GM21528 (cell line): ENCODE data around the gene PPP2R2D.
"Not testable (repeated sequence)": the region's sequence is repeated elsewhere in the genome, so short reads cannot be mapped to it uniquely, and the experiment has no call there.

Source experiments
- ATAC-seq: cut with Tn5 transposase; IDR thresholded peaks from one replicate; pipeline ENCODE4 v1.9.1; 2021; ENCODE audit warnings: mild to moderate bottlenecking, moderate library complexity; ENCODE audit not compliant: unreplicated experiment, low FRiP score

Gene PPP2R2D

DNA sequence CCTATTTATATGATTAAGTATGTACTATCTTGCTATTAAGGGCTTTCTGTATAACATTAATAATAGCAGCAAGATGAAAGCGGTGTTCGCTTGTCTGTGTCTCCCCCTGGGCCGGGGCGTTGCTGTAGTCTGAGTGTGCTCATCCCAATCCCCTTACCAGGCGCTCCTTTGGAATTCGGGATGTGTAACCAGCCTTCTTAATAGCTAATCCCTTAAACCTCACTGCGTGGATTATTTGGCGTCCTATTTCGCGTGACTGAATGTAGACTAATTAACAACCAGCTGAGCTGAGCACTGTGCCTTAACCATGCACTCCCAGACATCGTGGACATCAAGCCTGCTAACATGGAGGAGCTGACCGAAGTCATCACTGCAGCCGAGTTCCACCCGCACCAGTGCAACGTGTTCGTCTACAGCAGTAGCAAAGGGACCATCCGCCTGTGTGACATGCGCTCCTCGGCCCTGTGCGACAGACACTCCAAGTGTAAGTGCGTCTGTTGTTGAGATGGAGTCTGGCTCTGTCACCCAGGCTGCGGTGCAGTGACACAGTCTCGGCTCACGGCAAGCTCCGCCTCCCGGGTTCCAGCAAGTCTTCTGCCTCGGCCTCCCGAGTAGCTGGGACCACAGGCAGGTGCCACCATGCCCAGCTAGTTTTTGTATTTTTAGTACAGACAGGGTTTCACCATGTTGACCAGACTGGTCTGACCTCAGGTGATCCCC lies 44.3 kb downstream of the PPP2R2D start:
- no peak for ATAC-seq

- ATAC-seq: no peak
Measured at GRCh38 chr10:131946321-131946751, 45.5 kb downstream of the PPP2R2D start.

- ATAC-seq: no peak
Measured at GRCh38 chr10:131946880-131947279, 46.1 kb downstream of the PPP2R2D start.

DNA sequence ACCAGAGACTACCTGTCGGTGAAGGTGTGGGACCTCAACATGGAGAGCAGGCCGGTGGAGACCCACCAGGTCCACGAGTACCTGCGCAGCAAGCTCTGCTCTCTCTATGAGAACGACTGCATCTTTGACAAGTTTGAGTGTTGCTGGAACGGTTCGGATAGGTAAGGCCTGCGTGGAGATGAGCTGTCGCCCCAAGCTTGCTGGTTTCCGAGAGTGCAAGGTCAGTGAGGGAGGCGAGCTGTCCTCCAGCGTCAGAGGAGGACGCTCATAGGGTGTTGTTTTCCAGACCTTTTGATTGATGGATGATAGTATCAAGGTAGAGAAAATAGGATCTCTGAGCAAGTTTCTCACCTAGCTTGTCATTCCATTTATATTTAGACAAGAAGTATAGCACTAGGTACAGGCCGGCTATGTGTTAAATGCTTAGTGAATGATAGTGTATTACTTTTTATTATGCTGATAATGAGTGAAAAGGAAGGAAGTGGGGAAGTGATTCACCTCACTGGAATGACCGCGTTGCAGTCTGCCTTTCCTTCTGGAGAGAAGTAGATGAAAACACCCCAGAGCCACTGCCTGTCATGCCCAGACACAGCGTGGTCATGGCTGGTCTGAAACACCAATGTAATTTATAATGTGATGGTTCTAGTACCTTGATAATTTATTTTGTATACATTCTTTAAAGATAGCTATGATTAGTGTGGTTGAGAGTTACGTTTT lies 47.0 kb downstream of the PPP2R2D start:
- no peak for ATAC-seq

DNA sequence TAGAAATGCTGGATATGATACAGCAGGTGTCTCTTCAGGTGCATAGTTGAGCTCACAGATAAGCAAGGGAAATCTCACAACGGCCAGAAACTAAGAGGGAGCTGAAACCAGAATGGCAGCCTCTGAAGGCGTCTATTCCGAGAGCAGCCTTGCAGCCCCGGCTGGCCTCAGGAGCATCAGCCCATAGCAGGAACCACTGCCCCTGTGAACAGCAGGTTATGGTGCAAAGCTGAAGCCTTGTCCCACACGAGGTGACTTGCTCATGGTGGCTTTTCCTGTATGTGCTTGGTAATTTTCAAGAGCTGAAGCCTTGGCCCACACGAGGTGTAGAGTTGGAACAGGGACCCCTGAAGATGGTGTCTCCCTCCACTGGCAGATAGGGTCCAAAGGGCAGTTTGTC lies 47.7 kb downstream of the PPP2R2D start:
- no peak for ATAC-seq

- no peak for ATAC-seq
Measured at GRCh38 chr10:131949041-131949862, 48.4 kb downstream of the PPP2R2D start.

- ATAC-seq: not testable (repeated sequence)
Measured at GRCh38 chr10:131949908-131950307, 49.1 kb downstream of the PPP2R2D start.

DNA sequence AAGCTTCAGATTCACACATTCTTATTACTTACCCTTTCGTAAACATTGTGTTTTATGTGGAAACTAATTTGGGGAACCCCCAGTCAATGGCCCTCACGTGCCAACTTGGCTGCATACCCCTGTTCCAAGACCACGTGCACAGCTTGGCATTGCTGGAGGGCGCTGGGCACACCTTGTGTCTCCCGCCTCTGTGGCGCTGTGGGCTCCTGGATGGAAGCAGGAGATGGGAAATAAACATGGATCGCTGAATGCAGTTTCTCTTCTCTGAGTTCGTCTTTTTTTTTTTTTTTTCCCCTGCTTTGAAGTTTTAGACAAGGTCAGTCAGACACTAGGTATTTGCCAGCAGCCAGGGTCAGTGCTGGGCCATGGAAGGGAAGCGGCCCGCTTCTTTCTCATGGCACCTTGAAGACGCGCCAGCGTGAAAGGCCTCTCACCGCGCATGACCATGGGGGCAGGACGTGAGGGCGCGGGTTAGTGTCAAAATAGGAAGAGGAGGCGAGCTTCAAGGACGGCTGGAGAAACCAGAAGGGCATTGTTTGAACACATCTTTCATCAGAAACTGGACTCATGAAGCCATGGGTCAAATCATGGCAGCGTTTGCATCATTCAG lies 53.7 kb downstream of the PPP2R2D start:
- ATAC-seq: no peak

- no peak for ATAC-seq
Measured at GRCh38 chr10:131955591-131956340, 55.0 kb downstream of the PPP2R2D start.

GRCh38 chr10:131959841-131960240 lies 59.0 kb downstream of the PPP2R2D start:
- no peak for ATAC-seq

DNA sequence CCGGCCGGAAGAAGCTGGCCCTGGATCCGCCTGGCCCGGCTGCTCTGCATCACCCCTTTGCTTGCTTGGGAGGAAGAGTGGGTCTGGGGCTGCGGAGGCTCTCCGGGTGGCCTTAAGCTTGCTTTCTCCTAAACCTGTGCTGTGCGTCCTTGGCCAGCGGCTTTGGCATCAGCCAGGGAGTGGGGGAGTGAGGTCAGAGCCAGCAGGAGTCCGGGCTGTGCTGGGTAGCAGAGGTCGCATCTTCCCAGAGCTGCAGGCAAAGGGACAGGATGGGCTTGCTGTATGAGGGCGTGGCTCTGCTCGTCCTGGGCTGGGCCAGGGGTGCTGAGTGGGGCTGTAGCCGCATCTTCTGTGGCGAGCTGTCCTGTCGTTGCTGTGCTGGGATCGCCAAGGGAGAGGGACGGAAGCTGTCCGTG lies 59.8 kb downstream of the PPP2R2D start:
- no peak for ATAC-seq

GRCh38 chr10:131961047-131961776 lies 60.4 kb downstream of the PPP2R2D start:
- no peak for ATAC-seq

- ATAC-seq: no peak
Measured at GRCh38 chr10:131961777-131962662, 61.2 kb downstream of the PPP2R2D start.

GRCh38 chr10:131963350-131963749 lies 62.5 kb downstream of the PPP2R2D start:
- no peak for ATAC-seq

DNA sequence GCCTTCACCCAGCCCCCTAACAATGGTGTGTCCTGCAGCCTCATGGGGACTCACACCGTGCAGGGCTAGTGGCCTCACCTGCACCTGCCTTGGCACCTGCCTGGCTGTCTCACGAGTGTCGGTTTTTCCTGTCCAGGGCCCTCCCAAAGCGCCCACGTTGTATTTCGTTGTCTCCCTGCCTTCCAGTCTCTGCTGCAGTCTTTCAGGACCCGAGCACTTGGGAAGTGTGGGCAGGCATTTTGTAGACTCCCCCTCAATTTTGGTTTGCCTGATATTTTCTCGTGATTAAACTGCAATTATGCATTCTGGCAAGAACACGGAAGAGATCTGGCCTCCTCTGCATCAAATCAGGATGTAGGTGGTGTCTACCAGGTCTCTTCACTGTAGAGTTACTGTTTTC lies 63.0 kb downstream of the PPP2R2D start:
- no peak for ATAC-seq

DNA sequence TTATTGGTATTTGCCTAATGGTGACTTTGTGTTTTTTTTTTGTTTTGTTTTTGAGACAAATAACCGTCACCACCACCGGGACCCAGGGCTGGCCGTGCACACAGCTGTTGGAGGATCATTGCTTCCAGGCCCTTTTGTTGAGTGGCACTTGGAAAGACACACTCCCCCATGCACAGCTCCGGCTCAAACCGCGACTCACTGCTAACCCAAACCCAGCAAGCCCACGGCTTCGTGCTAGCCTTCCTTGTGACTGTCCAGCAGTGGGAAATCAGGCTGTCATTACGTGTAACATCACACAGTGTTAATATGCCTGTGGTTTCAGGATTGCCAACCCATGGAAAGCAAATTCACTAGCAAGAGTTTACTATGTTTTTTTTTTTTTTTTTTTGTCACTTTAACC lies 63.5 kb downstream of the PPP2R2D start:
- ATAC-seq: no peak

DNA sequence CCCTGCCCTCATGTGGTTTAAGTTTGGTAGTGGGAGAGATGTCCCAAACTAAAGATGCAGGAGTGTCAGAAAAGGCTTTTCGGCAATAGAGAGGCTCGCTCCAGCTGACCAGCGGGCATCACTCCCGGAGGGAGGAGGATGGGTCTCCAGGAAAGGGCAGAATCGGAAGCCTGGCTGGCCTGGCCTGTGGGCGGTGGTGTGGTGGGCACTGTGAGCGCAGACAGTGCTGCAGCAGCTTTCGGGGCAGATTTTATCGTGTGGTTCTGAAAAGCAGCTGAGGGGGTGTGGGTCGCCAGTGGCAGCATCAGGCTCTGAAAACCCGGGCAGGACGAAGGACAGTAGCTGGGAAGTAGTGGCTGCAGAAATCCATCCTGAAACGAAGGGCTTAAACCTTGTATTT lies 68.1 kb downstream of the PPP2R2D start:
- ATAC-seq: no peak

- ATAC-seq: no peak
Measured at GRCh38 chr10:131970946-131971345, 70.1 kb downstream of the PPP2R2D start.
